ENCODE data around the gene RBP4.
"Not testable (repeated sequence)": the region's sequence is repeated elsewhere in the genome, so short reads cannot be mapped to it uniquely, and the experiment has no call there.

RBP4 gene

GRCh38 chr10:93565446-93565845 lies 35.6 kb downstream of the RBP4 start:
- no peak for DNase-seq

- DNase-seq: no peak
These were observed 40.5 kb downstream of the RBP4 start for GRCh38 chr10:93560541-93560940.

GRCh38 chr10:93559490-93559889 lies 41.5 kb downstream of the RBP4 start:
- no peak for DNase-seq

GRCh38 chr10:93554760-93555432 lies 46.1 kb downstream of the RBP4 start:
- DNase-seq: peak; percentile 69

DNA sequence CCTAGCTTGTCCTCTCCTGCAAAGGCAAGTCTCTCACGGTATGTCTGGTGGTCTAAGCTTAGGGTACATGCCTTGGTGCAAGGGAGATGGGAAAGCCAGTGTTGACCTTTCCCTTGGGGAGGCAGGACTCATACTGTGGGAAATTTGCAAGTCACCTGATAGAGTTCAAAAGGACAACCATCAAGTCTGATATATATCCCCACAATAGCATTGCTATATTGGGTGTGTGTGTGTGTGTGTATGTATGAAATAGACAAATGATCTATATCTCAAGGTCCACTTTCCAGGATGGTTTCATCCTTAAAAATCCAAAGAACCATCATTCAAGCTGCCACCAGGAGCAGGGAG lies 46.7 kb downstream of the RBP4 start:
- no peak for DNase-seq

DNA sequence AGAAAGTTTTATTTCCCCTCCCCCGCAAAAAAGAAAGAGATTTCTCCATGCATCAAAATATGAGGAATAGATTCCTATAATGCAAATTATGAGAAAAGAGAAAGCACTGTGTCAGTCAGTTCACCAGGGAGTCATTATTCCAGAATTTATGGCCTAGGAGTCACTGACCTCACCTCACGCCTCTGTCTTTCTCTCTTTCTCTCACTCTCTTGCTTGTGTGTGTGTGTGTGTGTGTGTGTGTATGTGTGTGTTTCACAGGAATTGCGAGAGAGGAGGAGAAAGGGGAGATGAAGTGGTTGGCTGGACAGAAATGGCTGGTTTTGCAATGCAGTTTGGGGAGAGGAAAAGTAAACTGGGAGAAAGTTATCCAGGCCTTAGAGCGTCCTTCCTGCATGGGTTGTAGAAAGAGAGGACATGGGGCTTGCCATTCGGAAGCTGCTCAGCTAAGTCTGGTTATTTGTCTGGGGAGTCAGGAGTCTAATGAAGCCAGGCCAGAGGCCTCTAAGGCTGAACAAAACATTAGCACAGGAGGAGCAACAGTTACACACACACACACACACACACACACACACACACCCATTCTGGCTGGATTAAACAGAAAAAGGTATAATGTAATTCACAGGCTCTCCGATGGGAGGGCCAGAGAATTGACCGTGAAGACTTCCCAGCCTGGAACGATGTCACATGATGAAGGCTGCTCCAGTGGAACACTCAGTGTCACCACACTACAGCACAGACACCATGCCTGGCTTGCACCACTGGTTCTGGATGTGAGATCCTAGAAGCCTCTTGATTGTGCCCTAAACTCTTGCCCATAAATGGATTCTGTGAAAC lies 47.3 kb downstream of the RBP4 start:
- no peak for DNase-seq

- no peak for DNase-seq
These were observed 48.3 kb downstream of the RBP4 start for GRCh38 chr10:93552780-93553179.

- no peak for DNase-seq
These were observed 50.4 kb downstream of the RBP4 start for GRCh38 chr10:93550606-93551005.

DNA sequence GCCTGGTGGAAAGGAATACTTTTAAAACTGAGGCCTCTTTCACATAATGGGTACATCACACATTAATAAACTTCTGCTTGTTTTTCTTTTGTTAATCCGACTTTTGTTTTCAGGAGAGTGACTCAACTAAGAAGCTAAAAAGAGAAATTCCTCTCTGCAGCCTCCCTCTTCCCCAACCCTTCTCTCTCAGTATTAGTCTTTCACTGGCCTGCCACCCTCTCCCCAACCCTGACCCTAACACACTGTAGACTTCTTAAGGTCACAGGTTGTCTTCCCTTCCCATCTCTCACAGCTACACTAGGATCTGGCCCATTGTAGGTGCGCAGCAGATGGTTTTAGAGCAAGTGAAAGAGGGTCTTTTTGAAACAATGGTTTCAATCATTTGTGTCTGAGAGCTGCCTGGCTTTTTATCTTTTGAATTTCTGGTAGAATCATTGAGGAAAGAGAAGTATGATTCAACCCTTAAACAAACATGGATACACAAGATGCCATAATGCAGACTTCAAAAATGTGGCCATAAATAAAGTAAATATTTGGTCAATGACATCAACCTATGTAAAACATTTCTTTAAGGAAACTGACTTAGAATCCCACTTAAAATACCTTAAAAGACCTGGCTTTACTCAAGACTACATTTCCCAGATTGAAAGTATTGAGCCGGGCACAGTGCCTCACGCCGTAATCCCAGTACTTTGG lies 52.5 kb downstream of the RBP4 start:
- no peak for DNase-seq

GRCh38 chr10:93547522-93547921 lies 53.5 kb downstream of the RBP4 start:
- DNase-seq: no peak

DNA sequence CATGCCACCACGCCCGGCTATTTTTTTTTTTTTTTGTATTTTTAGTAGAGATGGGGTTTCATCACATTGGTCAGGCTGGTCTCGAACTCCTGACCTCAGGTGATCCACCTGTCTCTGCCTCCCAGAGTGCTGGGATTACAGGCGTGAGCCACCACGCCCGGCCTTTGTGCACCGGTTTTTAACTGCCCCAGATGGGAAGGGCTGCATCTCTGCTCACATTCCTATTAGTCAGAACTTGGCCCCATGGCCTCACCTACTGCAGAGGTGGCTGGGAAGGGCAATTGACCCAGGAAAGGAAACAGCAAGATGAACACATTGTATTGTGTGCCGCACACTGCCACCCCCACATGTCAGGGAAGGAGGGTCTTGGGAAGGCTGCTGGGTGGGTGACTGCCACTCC lies 54.0 kb downstream of the RBP4 start:
- DNase-seq: not testable (repeated sequence)

GRCh38 chr10:93542358-93542791 lies 58.7 kb downstream of the RBP4 start:
- no peak for DNase-seq

All from stimulated activated CD4-positive, alpha-beta T cell treated with anti-CD3 and anti-CD28 coated beads, Interleukin-15, amount 100 ng/mL, for 24 hours (primary cell).